T-helper 2 cell (primary cell): ENCODE measurements around the gene BICC1.
A peak's percentile ranks its signal among the peaks of the same experiment; 100 is the strongest.

Experiments used
- DNase-seq, 5 experiments: peaks; one replicate each; pipeline versions ENCODE4 v3.0.0 to v3.0.0-alpha.2; 2012 to 2022

BICC1 gene

DNA sequence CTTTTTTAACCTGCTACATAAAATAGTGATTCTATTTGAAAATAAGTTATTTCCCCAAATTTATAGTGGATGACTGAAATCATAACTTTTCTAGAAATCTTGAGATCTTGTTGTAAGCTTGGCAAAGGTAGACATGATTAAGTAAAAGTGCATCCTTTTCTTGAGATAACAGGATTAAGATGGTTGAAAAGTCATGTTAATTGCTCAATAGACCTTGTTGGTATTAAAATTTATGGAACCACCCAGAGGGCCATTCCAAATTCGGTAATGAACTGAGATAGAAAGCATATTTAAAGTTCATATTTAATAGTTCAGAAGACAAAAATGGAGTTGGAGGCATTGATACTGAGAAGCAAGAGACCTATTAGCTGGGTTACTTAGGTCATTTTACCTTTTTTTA is 139.1 kb downstream of the BICC1 start:
- no peak for DNase-seq

DNA sequence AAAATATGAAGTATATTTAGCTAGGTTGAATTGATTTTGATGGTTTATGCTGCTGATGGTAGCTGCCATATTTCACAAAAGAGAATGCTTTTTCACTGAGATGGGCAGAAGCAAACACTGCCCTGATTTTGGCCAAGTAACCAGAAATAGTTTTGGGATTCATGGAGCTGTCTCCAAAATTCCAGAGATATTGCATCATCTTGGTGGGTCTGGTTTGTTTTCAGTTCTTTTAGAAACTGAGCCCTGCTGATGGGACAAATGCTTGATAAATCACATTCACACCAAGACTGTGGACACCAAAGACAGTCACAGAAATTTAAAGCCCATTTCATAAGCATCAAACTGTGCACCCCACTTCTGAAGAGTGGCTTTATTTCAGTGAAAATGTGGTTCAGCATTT is 140.5 kb downstream of the BICC1 start:
- DNase-seq, result no peak

DNA sequence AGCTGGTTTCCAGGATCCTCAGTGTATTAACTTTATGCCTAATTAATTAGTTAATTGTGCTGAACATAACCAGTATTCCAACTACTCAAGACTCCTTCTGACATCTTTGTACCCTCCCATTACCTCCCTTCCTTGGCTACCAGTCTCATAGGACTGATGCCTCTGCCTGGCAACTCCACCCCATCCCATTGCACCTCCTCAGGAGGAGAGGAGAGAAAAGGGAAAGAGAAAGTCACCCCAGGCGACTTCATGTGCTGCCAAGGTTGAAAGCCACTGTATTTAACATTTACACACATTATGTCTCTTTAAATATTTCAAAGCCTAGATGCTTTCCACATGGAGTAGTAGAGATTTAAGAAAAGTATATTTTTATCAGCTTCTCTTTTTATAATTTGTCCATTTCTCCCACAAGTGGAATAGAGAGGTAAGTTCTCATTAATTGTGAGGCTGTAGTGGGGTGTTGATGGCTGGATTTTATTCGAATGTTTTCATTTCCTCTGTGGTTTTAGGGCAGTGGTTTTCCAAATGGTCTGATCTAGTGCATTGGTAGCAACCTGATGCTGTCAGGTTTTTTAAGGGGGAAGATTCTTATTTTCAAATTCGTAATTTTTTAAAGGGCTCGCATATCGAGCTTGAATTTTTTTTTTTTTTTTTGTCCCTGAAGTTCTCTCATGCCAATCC is 148.0 kb downstream of the BICC1 start:
- no peak for DNase-seq

DNA sequence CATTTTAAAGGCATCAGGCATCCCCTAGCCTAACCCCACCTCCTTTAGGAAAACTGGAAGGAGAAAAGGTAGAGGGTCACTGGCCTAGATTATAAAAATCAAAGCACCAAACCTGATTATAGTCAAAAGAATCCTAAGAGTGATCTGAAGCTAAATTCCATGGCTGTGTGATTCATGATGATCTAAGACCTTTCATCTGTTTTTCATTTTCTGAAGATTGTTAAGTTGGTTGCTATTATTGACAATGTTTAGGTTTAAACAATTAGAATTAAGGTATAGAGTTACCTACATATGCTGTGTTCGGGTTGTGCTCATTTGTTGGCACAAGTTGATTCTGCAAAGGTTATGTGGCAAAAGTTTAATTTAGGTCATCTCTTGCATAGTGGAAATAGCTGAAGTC is 148.7 kb downstream of the BICC1 start:
- DNase-seq, result no peak

DNA sequence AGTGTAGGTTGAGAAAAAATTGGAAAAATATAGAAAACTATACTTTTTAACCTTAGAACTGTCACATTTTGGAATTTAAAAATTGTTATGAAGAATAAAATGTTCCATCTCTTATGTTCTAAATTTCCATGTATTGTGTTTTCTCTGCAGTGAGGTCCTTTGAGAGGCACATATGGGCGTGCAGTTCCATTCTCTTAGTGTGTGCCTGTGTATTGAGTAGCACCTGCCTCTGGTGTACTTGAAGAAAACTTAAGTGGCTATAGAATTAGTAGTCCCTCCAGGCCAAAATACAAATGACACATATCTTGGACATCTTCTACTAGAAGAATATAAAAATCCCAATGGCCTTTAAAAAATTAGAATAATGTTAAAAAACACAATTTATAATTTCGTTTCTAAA is 149.2 kb downstream of the BICC1 start:
- DNase-seq, result no peak

DNA sequence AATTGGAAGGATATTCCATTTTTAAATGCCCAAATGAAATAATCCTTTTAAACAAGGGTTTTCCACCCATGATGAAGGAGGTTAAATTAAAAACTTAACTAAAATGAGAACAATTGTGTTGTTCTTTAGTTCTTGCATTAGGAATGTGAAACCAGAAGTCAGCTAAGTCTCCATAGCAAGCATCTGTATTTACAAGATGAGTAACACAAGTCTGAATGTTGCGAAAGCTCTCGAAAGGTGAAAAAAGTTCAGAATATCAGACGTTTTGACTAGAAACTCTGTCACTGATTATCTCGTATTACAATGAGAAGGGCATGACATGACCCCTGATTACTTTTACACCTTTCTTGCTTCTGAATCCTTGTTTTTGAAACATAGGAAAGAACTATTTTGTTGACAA is 149.6 kb downstream of the BICC1 start:
- DNase-seq, result no peak

DNA sequence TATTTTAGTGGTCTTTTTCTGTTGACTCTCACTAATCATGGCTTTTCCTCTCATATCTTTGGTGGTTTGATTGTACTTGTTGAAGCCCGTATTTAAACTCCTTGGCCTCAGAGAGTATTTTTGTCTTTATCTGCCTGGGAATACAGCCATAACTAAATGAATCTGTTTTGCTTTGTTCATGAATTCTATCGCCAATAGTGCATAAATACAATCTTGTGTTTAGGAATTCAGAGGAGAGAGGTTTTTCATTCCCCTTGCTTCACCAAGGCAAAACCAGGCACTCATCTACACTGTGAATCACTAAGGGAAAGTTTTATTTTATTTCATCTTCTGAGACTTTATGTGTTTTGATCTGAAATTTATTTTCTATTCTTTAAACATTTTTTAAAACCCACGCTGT is 152.7 kb downstream of the BICC1 start:
- DNase-seq, result no peak

DNA sequence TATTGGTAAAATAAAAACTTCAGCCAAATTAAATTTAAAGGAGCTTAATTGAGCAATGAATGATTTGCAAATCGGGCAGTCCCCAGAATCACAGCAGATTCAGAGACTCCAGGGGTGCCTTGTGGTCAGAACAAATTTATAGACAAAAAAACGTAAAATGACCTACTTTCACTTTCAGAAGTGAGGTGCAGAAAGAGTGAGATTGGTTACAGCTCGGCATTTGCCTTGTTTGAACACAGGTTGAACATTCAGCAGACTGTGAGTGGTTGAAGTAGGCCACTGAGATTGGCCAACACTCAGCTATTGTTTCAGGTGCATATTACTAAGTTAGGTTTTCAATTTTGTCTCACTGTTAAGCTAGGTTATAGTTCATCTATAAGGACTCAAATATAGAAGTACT is 153.4 kb downstream of the BICC1 start:
- DNase-seq, result peak in 2 of 5 experiments; percentile 38 to 56

DNA sequence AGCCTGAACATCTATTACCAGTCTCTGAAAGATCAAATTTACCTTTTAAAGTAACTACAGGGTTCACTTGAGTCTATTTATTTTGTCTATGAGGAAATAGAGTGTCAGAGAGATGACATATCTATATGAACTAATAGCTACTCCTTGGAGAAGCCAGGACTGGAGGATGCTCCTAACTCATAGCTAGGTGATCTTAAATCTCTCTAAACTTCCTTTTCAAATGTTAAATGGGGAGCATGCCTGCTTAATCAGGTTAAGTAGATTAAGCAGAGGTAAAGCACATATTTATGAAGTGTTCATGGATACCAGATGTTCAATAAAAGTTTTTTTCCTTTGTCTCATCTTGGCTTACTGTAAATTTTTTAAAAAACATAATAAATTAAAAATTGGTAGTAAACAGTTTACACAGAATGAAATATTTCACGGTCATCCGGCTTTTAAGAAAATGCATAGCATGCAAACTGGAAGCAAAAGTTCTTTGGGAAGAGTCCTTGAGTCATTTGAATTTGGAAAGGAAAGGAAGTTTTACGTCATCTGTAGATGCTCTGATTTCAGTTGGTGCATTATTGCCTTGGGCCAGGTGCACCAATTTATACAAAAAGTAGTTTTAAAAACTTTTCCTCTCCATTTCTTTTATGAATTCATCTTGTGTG is 155.1 kb downstream of the BICC1 start:
- no peak for DNase-seq

DNA sequence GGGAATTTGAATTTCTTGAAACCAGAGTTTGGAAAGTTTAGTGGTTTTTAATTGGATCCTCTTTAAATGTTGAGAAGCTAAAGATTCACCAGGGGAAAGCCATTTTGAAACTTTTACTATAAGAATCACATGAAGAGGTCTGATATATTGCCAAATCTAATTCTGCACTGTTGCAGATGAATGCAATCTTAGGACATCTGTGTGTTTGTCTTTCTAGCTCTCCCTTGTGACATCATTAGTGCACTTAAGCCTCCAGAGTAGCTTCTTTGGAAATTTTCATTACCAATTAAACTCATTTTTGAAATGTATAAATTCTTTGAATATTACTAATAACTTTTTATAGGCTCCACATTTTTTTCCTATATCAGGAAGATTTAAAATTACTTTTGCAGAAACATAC is 160.2 kb downstream of the BICC1 start:
- DNase-seq, result no peak

DNA sequence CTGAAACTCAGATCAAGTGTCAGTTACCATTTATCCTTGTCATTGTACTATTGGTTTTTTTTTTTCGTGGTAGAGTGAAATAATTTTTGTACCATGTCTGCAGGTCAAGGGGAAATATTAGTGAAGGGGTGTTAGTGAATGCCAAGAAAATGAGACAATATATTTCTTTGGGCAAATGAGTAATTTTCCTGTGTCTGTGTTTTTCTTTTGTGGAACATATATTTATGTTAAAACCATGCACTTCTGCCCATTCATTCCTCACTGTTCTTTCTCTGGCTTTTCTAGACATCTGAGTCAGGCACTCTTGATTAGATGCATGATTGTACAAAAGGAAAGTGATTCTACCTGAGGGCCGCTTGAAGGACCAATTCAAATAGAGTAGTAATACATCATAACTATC is 161.6 kb downstream of the BICC1 start:
- DNase-seq, result no peak

DNA sequence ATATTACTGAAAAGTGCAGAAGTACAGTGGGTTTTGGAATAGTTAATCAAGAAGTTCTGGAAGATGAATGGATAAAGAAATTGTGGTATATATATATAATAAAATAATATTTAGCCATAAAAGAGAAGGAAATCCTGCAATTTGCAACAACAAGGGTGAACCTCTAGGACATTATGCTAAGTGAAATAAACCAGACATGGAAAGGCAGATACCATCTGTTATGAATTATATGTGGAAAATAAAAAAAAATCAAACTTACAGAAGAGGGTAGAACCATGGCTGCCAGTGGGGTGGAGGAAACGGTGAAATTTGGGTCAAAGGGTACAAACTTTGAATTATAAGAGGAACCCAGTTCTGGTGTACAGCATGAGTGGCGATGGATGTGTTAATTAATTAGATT is 162.6 kb downstream of the BICC1 start:
- no peak for DNase-seq

DNA sequence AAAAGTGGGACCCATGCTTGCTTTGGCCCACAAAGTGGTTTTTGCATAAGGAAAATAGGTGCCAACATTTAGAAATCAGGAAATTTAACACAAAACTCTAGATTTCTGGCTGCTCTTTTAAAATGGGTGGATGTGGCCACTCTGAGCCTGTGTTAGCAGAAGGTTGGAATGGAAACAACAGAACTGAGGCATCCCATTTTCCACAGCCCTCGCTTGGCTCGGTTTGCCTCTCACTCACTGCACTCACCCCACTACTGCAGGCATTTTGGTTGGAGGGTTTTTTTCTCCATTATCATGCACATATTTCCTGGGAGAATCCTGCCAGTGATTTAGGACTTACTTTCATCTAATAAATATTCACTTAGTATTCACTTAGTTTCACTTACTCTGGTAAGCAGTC is 178.9 kb downstream of the BICC1 start:
- no peak for DNase-seq

DNA sequence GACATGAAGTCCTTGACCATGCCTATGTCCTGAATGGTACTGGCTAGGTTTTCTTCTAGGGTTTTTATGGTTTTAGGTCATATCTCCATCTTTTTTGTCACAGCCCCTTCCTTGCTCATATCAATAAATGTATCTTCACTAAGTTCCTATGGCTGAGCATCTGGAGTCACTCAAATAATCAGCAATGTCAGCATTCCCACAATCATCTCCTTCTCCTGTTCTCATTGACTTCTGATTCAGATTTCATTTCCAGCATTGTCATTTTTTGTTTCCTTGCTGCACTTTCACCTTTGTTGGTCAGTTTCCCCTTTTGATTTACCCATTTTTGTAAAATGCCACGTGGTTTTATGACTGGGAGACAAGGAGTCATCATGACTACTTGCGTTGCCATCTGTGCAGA is 181.2 kb downstream of the BICC1 start:
- no peak for DNase-seq

DNA sequence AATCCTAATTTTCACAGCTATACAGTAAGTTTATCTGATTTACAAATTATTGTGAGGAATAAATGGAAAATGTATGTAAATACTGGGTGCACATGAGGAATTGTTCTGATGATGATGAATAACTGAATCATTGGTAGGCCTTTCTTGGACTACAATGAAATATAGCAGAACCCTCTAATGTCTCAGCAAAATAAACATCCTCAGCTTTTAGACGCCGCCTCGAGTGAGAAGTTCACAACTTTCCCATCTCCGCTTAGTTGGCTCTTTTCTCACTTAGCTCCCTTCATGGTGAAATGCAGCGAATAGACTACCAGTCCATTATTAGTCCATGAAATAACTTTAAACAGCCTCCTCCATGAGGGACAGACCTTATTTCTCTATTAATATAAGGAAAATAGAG is 182.3 kb downstream of the BICC1 start:
- no peak for DNase-seq

DNA sequence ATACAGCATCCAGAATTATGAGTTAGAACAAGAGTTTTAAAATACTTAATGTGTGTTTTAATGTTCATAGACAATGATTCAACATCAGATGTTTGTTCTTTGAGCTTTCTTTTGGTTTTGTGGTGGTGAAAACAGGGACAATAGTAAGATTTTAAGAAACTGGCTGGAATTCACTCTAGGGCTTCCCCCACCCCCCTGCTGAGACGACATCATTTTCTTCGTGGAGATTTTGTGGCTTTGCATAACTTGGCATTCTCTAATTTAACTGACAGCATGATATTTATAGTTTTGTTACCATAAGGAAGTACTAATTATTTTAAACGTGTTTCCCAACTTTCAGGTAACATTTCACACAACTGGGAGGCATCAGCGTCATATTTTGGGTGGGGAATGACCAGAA is 184.1 kb downstream of the BICC1 start:
- no peak for DNase-seq

DNA sequence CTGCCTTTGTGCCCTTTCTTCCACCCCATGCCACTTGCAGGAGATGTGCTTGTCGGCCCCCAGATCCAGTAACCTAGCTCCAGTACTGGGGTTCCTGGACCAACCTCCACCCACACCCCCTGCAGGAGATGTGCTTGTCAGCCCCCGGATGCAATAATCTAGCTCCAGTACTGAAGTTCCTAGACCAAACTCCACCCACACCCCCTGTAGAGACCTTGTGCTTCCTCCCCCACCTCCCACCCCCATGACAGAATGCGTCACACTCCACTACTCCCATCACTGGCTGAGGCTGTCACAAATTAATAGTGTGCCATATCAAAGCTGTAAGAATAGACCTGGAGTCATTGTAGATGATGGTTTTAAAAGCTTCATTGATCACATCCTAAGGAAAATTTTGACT is 185.0 kb downstream of the BICC1 start:
- DNase-seq, result no peak

DNA sequence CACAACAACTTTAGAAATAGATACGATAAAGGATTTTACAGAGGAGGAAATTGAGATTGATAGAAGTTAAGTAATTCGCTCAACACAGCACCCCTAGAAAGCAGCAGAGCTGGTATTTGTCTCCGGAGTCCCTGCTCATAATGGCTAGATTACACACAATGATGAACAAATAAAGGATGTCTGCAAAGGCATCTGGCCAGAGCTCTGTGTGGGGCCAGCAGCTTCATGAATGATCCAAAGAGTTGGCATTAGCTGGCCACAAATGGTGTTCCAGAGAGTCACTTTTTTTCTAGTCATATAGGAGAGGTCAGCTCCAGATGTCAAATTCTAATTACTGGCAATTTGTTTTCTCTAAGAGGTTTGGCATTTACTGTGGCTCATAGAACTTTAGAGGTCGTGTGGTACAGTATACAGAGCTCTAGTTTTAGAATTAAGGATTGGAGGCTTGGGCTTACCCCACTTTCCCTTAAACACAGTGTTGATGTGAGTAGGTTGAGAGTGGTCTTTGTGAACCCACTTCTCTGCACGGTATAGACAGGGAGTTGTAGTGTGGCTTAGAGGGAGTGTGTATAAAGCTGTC is 186.2 kb downstream of the BICC1 start:
- no peak for DNase-seq

DNA sequence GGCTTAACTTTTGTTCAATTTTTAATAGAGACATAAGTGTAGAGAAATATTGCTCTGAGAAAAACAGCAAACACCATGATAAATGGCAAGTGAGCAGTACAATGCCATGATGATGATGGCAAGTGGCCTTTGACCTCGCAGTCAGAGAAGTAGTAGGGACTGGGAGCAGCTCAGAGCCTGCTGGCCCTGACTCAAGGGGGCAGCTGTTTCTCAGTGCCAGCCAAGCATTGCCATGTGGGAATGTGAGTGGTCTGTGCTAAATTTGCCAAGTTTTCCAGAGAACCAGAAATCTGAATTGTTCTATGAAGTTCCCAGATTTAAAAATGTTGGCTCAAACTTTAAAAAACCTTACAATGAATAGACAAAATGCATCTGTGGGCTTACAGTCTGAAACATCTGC is 187.9 kb downstream of the BICC1 start:
- DNase-seq, result no peak

DNA sequence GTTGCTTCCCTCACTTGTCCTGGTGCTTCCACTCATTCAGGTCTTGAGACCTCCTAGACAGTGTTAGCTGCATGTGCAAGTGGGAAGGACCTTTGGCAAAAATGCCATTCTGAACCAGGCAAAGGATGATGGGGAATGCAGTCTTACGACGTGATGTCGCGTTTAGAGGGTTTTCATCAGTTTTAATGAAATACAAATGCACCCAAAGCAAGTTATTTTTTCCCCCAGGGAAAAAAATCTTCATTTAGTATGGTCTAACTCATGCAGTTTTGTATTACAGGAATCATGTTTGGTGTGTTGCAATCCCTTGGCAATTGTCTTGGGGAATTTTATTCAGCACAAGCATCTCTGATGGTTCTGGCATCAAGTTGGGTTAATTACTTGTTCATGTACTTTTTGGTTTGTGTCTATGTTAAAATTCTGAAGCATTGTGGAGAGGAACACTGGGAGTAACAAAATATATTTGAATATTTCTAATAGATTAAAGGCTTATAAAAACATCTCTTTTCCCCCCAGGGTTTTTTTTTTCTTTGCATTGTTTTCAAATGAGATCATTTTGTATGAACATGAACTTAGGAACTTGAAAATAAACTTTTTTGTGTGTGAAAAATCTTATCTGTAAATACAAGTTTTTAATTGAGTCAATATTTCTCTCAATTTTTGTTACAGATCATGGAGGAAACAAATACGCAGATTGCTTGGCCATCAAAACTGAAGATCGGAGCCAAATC is 188.9 kb downstream of the BICC1 start:
- no peak for DNase-seq

DNA sequence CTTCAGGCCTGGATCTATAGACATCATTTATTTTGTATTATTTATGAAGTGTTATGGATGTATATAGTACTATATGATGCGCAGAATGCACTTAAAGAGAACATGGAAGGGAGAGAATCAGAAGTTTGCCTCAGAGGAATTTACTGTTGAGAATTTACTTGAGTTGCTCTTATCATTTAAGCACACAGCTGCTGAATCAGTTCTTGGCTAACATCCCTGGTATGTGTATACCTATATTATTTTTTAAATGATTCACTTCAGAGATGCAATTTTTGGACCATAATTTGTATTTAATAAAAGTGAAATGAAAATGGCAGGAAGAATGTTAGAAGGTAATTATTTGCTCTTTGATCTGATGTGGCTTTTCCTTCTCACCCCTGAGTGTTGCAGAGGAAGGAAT is 191.6 kb downstream of the BICC1 start:
- no peak for DNase-seq

DNA sequence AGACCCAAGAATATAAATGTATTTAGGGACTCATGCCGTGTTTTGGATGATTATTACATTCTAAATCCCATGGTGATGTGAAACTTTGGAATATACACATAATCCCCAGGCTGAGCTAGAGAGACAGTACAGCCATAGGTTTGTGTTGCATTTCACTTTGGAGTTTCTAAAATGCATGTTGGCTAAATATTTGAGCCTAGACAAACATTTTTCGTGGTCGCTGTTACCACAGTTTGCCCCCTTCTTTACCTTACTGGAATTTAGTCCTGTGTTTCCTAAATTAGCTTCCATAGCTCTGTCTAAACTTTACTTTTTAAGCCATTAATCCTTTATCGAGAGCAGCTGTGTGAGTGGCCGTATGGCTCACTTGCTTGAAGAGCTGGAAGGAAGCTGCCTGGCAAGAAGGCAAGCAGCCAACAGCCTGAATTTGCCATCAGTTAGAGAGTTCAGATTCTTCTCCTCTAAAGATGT is 192.0 kb downstream of the BICC1 start:
- no peak for DNase-seq

DNA sequence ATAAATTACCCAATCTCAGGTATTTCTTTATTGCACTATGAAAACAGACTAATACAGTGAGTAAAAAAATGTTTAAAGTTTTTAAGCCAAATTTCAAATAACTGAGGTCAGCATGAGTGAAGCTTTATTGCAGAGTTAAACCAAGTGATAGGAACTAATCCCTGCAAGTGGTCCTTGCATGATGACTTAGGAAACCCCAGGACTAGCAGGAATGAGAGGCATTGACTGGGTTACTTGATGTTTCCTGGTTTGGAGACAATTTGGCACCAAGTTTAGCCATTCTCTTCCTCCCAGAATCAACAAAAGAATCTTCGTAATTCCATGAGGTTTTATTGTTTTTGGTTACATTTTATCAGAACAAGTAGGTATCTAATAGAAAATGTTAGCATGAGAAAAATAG is 194.2 kb downstream of the BICC1 start:
- no peak for DNase-seq

DNA sequence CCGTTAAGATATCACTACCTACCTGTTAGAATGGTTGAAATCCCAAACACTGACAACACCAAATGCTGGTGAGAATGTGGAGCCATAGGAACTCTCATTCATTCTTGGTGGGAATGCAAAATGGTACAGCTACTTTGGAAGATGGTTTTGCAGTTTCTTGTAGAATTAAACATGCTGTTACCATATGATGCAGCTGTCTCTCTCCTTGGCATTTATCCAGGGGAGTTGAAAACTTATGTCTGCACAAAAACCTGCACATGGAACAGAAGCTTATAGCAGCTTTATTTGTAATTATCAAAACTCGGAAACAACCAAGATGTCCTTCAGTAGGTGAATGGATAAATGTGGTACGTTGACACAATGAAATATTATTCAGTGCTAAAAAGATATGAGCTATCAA is 199.5 kb downstream of the BICC1 start:
- DNase-seq, result no peak
